GM18511 (cell line): ENCODE results near the gene AKT1.

ENCODE experiments used
- ATAC-seq: cut with Tn5 transposase; IDR thresholded peaks from one replicate; pipeline ENCODE4 v1.9.1; 2021; ENCODE audit warnings: mild to moderate bottlenecking, moderate library complexity; ENCODE audit not compliant: unreplicated experiment

The AKT1 gene

DNA sequence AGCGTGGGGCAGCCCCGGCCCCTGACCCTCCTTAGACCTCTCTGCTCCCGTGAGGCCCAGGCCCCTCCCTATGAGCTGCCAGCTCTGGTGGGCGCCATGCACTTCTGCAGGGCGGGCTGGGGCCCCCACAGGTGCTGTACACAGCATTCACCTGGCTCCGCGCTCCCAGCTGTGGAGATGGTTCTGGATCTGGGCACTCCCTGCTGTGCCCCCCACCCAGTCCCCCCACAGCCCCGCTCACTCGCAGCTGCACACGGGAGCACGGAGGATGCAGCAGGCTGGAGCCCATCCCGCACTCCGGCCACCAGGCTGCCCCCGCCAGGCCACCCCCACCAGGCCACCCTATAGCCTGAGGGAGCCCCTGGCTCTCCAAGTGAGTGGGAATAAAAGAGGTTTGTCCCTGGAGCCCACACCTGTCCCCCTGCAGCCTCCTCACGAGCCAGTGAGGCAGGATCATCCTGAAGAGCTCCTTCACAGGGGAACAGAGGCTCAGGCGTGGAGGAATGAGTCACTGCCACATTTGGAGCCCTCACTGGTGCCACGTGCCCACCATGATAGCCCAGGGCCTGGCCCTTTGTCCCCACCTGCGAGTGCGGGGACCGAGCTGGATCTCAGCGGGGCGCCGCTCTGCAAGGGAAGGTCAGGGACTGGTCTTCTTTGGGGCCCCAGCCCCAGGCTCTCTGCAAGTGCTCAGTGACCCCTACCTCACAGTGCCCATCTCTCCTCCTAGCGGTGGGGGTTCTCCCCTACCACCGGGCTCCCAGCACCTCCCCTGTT, 69.6 kb downstream of the AKT1 start:
- no peak for ATAC-seq

GRCh38 chr14:104724981-104725771, 70.4 kb downstream of the AKT1 start:
- ATAC-seq = no peak

GRCh38 chr14:104724407-104724980, 71.1 kb downstream of the AKT1 start:
- ATAC-seq = peak; percentile 17

GRCh38 chr14:104723651-104724406, 71.7 kb downstream of the AKT1 start, which contains the start of gene ADSS1:
Gene ADSS1, plus strand, starts transcription at chr14:104724229. Its CDS starts 42 bp downstream, at chr14:104724271.
- ATAC-seq = peak; percentile 77

GRCh38 chr14:104722938-104723650, 72.5 kb downstream of the AKT1 start:
- ATAC-seq = no peak

DNA sequence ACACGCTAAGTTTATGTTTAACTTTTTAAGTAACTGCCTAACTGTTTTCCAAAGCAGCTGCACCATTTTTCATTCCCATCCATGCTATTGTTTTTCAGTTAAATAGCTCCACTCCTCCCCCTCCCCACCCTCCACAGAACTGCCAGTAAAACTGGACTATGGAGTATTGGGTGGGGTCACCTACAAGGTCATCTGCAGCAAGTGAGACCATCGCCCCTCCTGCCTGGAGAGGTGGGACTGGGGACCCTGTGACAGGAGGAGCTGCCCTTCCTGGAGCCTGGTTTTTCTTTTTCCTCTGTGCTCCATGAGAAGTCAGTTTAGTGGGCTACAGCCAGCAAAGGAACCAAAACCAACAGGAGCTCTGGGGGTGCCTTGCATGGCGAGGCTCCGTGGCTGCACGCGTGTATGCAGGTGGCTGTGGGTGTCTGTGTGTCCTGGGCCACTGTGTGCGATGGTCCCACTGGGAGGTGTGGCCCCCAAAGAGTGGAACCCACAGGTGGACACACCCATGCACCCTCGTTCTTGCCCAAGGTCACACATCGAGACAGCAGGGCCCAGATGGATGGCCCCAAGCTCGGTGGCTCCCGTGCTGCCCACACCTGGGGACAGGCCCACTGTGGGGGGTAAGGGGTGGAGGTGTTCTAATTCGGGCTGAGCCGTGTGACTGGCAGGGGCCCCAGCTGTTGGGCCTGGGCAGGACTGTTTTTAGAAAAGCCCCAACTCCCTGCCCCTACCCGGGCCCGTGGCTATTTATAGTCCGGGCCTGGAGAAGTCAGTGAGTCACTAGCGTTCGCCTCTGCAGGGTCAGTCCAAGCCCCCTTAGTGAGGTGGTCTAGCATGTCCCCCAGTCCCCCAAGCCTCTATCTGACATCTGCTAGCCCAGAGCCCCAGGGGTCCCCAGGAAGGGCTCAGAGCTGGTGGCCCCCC, 73.8 kb downstream of the AKT1 start:
- ATAC-seq = no peak
